Skeletal muscle satellite cell (primary cell): Measurements from ENCODE around the gene MALAT1.

Source experiments
- H3K27me3 ChIP-seq: 2 replicates; pipeline ENCODE4 v1.7.0; 2013; ENCODE audit warnings: low read length; ENCODE audit not compliant: control insufficient read depth, insufficient read depth
- H3K36me3 ChIP-seq: 2 replicates; pipeline ENCODE4 v1.7.0; 2013; ENCODE audit warnings: mild to moderate bottlenecking, control low read depth, low read length; ENCODE audit not compliant: insufficient read depth
- H3K4me1 ChIP-seq: 2 replicates; pipeline ENCODE4 v1.7.0; 2013; ENCODE audit warnings: low read length; ENCODE audit not compliant: control insufficient read depth, insufficient read depth
- H3K4me2 ChIP-seq: 2 replicates; pipeline ENCODE4 v1.7.0; 2013; ENCODE audit warnings: mild to moderate bottlenecking, low read length
- H3K4me3 ChIP-seq: 2 replicates; pipeline ENCODE4 v1.7.0; 2013; ENCODE audit warnings: low read length
- H3K9ac ChIP-seq: 2 replicates; pipeline ENCODE4 v1.7.0; 2013; ENCODE audit warnings: mild to moderate bottlenecking, low read depth, low read length, moderate library complexity
- H3K9me3 ChIP-seq: replicated peaks from 2 replicates; pipeline ENCODE4 v1.7.0; 2013; ENCODE audit warnings: mild to moderate bottlenecking, control low read depth, low read length

MALAT1 gene

DNA sequence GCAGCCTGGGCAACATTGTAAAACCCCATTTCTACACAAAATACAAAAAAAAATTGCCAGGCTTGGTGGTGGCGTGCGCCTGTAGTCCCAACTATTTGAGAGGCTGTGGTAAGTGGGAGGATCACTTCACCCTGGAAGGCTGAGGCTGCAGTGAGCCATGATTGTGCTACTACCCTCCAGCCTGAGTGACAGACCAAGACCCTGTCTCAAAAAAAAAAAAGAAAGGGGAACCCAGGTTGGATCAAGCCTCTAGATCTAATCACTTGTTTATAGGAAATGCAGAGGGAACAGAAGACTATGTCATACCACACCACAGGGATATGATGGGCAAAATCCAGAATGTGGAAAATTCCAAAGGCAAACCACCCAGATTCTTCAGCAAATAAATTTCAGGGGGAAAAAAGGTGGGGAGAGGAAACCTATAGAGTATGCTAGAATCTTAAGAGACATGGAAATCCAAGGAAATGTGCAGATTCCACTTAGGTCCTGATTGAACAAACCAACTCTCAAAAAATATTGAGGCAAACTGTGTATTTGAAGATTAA, 16.5 kb upstream of the MALAT1 start:
- H3K9me3 ChIP-seq, result no peaks in the 10 kb centered on the region
- H3K4me3 ChIP-seq, result no peak overlapping the region
- no peaks in the 10 kb centered on the region for H3K27me3 ChIP-seq
- no peak overlapping the region for H3K4me2 ChIP-seq
- H3K9ac ChIP-seq, result no peak overlapping the region
- no peaks in the 10 kb centered on the region for H3K36me3 ChIP-seq
- H3K4me1 ChIP-seq, result peaks cover 54% of the 10 kb centered on the region

GRCh38 chr11:65485920-65486219, 13.0 kb upstream of the MALAT1 start:
- Histone ChIP-seq H3K4me2 (peak overlapping the region; percentile 12), H3K27me3 (no peaks in the 10 kb centered on the region), H3K9ac (peak overlapping the region; percentile 51), H3K4me3 (no peak overlapping the region), H3K36me3 (no peaks in the 10 kb centered on the region), H3K9me3 (no peaks in the 10 kb centered on the region), H3K4me1 (peaks cover 59% of the 10 kb centered on the region)

GRCh38 chr11:65486570-65487466, 12.0 kb upstream of the MALAT1 start:
- Histone ChIP-seq H3K36me3 (no peaks in the 10 kb centered on the region), H3K9ac (peak overlapping the region; percentile 67), H3K4me1 (peaks cover 63% of the 10 kb centered on the region), H3K4me2 (peak overlapping the region; percentile 42), H3K9me3 (no peaks in the 10 kb centered on the region), H3K4me3 (peak overlapping the region; percentile 15), H3K27me3 (no peaks in the 10 kb centered on the region)

DNA sequence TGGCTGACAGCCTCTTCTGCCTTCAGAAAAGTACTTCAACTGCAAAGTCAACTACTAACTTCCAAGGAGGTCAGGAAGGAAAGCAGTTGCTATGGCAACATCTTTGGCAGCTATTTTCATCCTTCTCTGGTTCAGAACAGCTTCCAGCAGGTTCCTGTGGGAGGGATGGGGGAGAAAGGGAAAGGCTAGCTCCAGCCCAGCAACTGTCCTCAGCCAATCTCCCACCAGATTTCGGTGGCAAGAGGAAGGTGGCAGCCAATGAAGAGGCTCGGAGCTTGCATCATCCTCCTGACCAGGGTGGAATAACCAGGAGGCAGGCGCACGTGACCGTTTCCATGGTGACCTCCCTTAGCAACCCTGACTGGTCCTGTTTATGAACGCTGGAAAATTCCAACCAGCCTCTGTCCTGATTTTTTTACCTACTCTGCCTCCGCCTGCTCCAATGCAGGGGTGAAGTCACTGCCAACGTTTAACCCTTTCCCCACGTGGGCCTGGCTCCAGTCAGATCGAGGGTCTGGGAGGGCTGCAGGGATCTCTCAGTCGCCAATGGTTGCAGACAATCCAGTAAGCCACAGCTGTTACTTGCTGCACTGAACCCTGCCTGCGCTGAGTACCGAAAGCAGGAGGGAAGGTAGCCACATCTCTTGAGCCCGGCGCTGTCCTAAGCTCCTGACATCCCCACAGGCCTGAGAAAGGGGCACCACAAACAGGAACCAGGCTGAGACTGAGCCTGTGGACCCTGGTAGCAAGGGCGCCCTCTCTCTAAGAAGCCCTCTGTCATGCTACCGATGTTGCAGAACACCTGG, 11.2 kb upstream of the MALAT1 start:
- H3K4me3 ChIP-seq, result peak overlapping the region; percentile 41

DNA sequence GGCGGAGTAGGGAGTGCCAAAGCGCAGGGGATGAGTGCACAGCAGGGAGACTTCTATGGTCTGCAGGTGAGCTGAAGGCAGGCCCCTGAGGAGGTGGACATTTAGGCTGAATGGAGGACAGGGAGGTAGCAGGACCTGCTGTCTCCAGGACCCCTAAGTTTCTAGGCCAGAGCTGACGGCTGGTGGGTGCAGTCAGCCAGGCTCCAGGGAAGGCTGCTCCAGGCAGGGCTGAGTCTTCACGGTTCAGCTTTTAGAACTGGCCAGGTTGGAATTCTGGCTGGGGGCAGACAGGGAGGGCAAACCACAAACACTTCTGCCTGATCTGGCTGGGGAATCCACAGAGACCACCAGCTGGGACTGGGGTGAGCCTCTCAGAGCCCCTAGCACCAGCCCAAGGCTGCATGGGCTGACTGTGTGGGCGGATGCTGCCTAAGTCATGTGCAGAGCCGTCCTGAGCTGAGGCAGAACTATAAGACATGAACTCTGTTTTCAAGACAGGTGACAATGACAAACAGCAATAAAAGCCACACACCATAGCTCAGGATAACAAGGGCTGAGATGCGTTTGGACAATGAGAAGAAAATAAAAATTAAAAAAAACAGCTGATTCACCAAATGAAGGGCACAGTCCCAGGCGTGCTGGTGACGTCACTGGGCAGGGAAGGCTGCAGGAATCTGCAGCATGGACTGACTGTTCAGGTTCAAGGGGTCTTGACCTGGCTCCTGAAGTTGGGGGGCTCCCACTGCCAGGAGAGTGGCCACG, 10.4 kb upstream of the MALAT1 start:
- Histone ChIP-seq H3K36me3 (no peaks in the 10 kb centered on the region), H3K4me2 (peak overlapping the region; percentile 72), H3K27me3 (no peaks in the 10 kb centered on the region), H3K4me3 (peak overlapping the region; percentile 41), H3K9ac (peak overlapping the region; percentile 88), H3K4me1 (peaks cover 79% of the 10 kb centered on the region), H3K9me3 (no peaks in the 10 kb centered on the region)

More for the DNA sequence above, 11.2 kb upstream of the MALAT1 start:
- Histone ChIP-seq H3K4me2 (peak overlapping the region; percentile 72), H3K4me1 (peaks cover 71% of the 10 kb centered on the region), H3K9ac (peak overlapping the region; percentile 88), H3K9me3 (no peaks in the 10 kb centered on the region), H3K27me3 (no peaks in the 10 kb centered on the region), H3K36me3 (no peaks in the 10 kb centered on the region)

DNA sequence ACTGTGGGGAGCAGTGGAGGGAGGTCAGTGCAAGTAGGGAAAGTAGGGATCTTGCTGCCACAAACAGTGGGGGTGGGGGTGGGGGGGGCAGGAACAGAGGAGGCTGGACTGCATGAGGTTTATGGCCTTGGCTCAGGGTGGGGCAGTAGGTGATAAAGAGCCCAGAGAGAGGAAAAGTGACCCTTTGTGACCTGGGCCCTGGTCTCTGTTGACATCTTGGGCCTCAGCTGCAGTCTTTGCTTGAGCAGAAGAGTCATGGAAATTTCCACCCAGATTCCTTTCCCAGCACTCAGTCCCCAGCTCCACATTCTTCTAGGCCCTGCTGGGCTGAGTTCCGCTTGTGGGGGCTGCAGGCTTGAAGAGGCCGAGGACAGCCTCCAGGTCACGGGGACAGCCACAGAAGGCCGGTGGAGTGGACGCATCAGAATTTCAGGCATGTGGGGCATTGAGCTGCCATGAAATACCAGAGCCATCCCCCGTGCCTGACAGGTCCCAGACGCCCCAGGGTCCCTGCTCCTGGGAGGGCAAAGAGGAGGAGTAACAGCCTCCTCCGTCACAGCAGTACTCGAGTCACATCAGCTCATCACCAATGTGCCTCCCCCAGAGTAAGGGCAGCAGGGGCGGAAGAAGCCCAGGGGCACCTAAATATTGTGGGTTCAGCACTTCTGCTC, 9.7 kb upstream of the MALAT1 start:
- peak overlapping the region; percentile 22 for H3K4me3 ChIP-seq
- peaks cover 84% of the 10 kb centered on the region for H3K4me1 ChIP-seq
- H3K9me3 ChIP-seq, result no peaks in the 10 kb centered on the region
- peak overlapping the region; percentile 88 for H3K9ac ChIP-seq
- H3K36me3 ChIP-seq, result no peaks in the 10 kb centered on the region
- no peaks in the 10 kb centered on the region for H3K27me3 ChIP-seq
- H3K4me2 ChIP-seq, result peak overlapping the region; percentile 72

- Histone ChIP-seq H3K4me3 (peak overlapping the region; percentile 13), H3K9me3 (no peaks in the 10 kb centered on the region), H3K27me3 (no peaks in the 10 kb centered on the region), H3K9ac (peak overlapping the region; percentile 88), H3K4me2 (peak overlapping the region; percentile 72), H3K36me3 (no peaks in the 10 kb centered on the region), H3K4me1 (peaks cover 91% of the 10 kb centered on the region)
These were observed 9.0 kb upstream of the MALAT1 start for GRCh38 chr11:65489706-65490320.

DNA sequence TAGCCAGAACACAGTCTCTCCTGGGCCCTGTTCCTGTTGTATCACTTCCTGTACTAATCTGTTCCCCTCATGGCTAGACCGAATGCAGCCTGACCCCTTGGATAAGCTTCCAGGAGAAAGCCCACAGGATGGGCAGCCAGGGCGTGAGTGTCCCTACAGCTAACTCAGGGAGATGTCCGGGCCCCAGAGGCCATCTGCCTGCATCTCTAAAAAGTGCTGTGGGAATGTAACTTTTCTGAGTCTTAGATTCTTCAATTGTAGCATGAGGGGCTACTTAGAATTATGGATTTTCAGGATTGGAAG, 7.7 kb upstream of the MALAT1 start:
- H3K4me2 ChIP-seq, result peak overlapping the region; percentile 73
- no peaks in the 10 kb centered on the region for H3K27me3 ChIP-seq
- H3K36me3 ChIP-seq, result no peaks in the 10 kb centered on the region
- H3K9me3 ChIP-seq, result no peaks in the 10 kb centered on the region
- H3K4me3 ChIP-seq, result peak overlapping the region; percentile 43
- peak overlapping the region; percentile 88 for H3K9ac ChIP-seq
- H3K4me1 ChIP-seq, result peaks cover 89% of the 10 kb centered on the region

- H3K9ac ChIP-seq, result peak overlapping the region; percentile 88
- H3K9me3 ChIP-seq, result no peaks in the 10 kb centered on the region
- peak overlapping the region; percentile 73 for H3K4me2 ChIP-seq
- H3K27me3 ChIP-seq, result no peaks in the 10 kb centered on the region
- H3K4me3 ChIP-seq, result peak overlapping the region; percentile 43
- peaks cover 91% of the 10 kb centered on the region for H3K4me1 ChIP-seq
- no peaks in the 10 kb centered on the region for H3K36me3 ChIP-seq
These were observed 7.0 kb upstream of the MALAT1 start for GRCh38 chr11:65491614-65492386.

- peak overlapping the region; percentile 23 for H3K4me3 ChIP-seq
- peak overlapping the region; percentile 73 for H3K4me2 ChIP-seq
- H3K9ac ChIP-seq, result peak overlapping the region; percentile 88
- no peaks in the 10 kb centered on the region for H3K36me3 ChIP-seq
- H3K4me1 ChIP-seq, result peaks cover 90% of the 10 kb centered on the region
- no peaks in the 10 kb centered on the region for H3K27me3 ChIP-seq
- H3K9me3 ChIP-seq, result no peaks in the 10 kb centered on the region
These were observed 6.5 kb upstream of the MALAT1 start for GRCh38 chr11:65492387-65492636.
